Measurements from ENCODE around the gene PPY. TPM values are rescaled to one million over a fixed set of nuclear protein-coding genes. Genes with fewer than 3 reads are reported as not detected.
"Not testable (repeated sequence)": the region's sequence is repeated elsewhere in the genome, so short reads cannot be mapped to it uniquely, and the experiment has no call there.

PPY gene, protein sequence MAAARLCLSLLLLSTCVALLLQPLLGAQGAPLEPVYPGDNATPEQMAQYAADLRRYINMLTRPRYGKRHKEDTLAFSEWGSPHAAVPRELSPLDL
- not detected for polyA plus RNA-seq (2013, experiment 1 of 2; ENCODE audit: insufficient read length)
- polyA plus RNA-seq (2013, experiment 2 of 2; ENCODE audit: insufficient read length) = not detected

GRCh38 chr17:43942051-43942685 lies at the start of gene PPY:
Gene PPY, minus strand, starts transcription at chr17:43942476. Its CDS starts 822 bp downstream, at chr17:43941654.
- DNase-seq = no peak

- no peak for DNase-seq
Observed at GRCh38 chr17:43988301-43988700, 46.0 kb upstream of the PPY start.

DNA sequence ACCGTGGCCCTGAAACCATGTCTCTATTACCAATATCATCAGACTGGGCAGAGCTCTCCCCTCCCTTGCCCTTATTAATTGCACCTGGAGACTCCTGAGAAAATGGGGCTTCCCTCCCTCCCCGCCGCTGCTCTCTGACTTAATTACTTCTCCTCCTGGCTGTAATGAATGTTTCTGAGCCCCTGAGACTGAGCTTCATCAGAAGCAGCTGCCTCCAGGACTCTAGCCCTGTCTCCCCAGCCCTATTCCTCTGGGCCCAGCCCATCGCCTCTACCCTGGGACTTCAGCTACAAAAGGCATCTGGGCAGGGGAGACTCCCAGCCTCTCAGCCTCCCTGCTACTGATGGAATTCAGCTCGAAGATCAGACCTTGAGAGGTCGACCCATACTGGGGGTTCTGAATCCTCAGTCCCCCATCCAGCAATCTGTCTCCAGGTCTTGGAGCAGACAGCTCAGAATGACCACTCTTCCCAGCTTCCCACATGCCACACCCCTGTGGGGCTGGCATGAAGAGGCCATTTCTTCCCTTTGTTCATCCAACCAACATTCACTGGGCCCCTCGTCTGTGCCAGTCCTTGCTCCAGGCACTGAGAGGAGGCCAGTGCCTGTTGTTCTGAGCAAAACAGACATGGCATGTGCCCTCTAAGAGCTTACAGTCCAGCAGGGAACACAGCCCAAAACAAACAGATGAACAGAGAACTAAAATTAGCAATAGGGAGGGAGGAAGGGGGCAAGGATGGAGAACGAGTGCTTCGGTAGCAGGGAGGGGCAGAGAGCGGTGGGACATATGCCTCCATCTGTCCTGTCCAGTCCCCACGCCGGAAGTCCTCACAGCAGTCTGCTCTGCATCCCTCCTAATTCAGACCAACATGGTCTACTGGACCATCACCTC lies 45.1 kb upstream of the PPY start:
- DNase-seq = no peak

GRCh38 chr17:43986225-43986981 lies 44.1 kb upstream of the PPY start:
- no peak for DNase-seq

- no peak for DNase-seq
Observed at GRCh38 chr17:43984521-43984920, 42.2 kb upstream of the PPY start.

GRCh38 chr17:43983515-43984411 lies 41.5 kb upstream of the PPY start:
- DNase-seq = no peak

- no peak for DNase-seq
Observed at GRCh38 chr17:43983196-43983514, 40.9 kb upstream of the PPY start.

DNA sequence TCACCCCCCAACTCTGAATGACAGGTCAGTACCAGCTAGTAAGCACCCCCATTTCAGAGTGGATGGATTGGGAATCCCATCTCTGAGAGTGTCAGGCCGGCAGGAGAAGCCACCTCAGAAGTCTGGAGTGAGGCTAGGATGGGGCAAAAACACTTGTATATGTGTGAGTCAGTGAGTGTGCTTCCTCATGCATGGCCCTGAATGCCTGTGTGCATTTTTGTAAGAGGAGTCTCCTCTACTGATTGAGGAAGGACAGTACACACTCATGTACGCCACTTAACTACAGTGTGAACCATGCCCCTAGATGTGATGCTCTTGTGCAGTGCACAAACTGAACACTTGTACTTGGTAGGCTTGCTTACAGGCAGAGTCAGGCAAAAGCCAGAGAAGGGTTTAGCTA lies 39.9 kb upstream of the PPY start:
- DNase-seq = no peak

GRCh38 chr17:43979671-43980070 lies 37.4 kb upstream of the PPY start:
- DNase-seq = no peak

DNA sequence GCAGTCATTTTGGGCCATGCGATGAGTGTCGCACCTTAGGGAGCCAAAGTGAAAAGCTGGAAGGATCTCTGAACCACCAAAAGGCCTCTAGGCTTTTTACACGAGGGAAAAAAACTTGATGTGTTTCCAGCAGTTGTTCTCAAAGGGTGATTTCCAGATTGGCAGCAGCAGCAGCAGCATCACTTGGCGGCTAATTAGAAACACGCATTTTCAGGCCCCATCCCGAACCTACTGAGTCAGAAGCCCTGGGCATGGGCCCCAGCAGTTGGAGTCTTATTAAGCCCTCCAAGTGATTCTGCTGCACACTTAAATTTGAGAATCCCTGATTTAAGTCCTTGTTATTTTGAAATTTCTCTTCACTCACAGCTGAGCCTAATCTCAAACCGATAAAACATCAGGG lies 36.7 kb upstream of the PPY start:
- DNase-seq = no peak

- DNase-seq = no peak
Observed at GRCh38 chr17:43978078-43978477, 35.8 kb upstream of the PPY start.

DNA sequence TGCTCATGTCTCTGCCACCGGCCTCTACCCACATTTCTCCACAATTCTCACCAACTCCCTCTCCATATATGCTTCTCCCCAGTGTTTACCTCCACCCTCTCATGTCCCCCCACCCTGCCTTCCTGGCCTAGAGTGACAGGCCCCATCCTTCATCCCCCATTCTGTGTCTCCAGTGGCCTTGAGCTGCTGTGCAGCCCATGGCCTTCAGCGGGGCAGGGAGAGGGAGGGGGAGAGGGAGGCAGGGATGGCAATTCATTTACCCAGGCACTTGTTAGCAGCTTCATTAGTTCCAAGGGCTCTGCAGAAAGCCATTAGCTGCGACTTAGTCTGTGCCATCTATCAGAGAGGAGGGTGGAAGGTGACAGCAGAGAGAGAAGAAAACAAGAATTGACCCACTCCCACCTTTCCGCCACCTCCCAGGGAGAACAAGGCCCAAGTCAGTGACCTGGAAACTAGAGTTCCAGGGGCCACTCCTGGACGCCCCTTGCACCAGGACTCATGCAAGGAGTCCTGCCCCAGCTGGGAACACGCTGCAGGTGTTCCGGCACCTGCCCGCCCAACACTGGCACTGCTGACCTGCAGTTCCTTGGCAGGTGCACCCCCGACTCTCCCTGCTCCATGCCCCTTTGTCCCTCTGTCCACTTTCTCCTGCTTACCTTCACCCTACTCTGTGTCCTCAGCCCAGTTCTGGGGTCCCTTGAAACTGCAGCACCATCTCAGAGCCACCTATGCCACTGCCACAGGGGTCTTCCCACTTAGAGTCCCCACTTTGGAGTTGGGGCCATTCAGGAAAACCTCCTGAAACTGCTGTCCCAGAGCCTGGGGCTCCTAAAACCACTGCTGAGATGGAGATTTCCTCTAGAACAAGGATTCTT lies 34.9 kb upstream of the PPY start:
- DNase-seq = no peak

- no peak for DNase-seq
Observed at GRCh38 chr17:43975898-43976297, 33.6 kb upstream of the PPY start.

- DNase-seq = no peak
Observed at GRCh38 chr17:43974382-43975266, 32.3 kb upstream of the PPY start.

DNA sequence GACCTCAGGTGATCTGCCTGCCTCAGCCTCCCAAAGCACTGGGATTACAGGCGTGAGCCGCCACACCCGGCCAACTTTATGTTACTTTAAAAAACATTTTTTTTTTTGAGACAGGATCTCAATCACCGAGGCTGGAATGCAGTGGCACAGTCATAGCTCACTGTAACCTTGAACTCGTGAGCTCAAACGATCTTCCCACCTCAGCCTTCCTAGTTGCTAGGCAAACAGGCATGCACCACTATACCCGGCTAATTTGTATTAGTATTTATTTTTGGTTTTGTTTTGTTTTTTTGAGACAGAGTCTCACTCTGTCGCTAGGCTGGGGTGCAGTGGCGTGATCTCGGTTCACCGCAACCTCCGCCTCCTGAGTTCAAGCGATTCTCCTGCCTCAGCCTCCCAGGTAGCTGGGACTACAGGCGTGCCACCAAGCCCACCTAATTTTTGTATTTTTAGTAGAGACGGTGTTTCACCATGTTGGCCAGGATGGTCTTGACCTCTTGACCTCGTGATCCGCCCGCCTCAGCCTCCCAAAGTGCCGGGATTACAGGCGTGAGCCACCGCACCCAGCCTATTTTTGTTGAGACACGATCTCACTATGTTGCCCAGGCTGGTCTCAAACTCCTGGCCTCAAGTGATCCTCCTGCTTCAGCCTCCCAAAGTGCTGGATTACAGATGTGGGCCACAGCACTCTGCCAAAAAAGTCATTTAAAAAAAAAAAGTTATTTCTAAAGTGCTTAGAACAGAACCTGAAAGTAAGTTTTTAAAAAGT lies 30.4 kb upstream of the PPY start:
- DNase-seq = not testable (repeated sequence)

DNA sequence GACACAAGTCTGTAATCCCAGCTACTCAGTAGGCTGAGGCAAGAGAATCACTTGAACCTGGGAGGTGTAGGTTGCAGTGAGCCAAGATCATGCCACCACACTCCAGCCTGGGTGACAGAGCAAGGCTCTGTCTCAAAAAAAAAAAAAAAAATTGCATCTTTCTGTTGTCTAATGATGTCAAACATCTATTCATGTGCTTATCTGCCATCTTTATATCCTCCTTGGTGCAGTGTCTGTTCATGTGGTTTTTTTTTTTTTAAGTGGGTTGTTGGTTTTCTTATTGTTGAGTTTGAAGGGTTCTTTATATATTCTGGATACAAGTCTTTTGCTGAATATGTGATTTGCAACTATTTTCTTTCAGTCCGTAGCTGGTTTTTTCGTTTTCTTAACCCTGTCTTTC lies 29.2 kb upstream of the PPY start:
- not testable (repeated sequence) for DNase-seq

DNA sequence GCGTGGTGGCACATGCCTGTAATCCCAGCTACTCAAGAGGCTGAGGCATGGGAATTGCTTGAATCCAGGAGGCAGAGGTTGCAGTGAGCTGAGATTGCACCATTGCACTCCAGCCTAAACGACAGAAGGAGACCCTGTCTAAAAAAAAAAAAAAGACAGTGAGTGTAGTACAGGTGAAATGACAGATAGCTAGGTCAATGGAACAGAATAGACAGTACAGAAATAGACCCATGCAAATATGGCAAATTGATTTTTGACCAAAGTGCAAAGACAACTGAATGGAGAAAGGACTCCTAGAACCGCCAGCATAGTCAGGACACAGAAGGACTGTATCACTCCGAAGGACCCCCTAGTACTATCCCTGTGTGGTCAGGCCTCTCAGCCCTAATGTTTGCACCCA lies 28.1 kb upstream of the PPY start:
- DNase-seq = no peak

DNA sequence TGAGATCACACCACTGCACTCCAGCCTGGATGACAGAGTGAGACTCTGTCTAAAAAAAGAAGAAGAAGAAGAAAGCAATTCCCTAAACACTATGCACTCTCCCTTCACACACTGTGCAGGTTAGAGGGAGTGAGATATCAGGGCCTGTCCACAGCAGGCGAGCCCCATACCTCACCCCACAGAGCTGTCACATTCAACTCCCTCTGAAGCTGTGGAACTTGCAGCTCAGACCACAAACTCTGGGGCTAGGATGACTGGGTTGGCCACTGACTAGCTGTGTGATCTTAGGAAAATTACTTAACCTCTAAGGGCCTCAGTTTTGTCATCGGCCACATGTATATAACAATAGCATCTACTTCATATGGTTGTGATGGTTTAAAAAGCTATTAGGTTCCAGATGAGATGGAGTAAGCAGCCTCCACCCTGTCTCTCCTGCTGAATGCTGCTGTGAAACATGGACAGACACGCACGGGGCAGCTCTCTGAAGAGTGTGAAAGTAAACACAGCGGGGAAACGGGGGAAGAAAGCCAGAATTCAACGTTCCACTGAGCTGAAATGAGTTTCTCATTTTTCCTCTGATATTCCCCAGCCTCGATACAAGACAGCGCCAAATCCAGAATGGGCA lies 25.1 kb upstream of the PPY start:
- DNase-seq = no peak

GRCh38 chr17:43966276-43966675 lies 24.0 kb upstream of the PPY start:
- peak; percentile 27 for DNase-seq
